ENCODE data around the gene LPA. TPM values are rescaled to one million over a fixed set of nuclear protein-coding genes. Genes with fewer than 3 reads are reported as not detected.
A peak's percentile ranks its signal among the peaks of the same experiment; 100 is the strongest.
"Not testable (repeated sequence)": the region's sequence is repeated elsewhere in the genome, so short reads cannot be mapped to it uniquely, and the experiment has no call there.

LPA gene
- polyA plus RNA-seq, 3 donors, result 0.19 to 0.21 (median 0.19) TPM

DNA sequence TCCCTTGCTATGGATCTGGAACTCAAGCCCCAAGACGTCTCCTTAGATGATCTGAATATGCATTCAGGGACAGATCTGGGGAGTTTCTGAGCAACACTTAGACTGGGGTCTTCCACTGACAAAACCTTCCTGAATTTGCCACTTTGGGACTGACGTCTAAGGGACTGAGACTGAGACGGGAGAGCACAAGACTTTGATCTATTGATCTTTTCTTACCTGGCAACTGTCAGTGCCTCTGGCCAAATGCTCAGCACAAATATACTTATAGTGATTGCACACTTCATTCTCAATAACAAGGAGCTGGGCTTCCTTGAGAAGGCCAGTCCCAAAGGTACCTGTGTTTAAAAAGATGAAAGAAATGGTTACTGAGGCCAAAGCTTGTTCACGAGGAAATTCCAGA is 131.8 kb downstream of the LPA start:
- DNase-seq (ENCODE audit: extremely low read depth in 1 of 11, low read depth in 9 of 11, low spot score in 4 of 11), result no peak

DNA sequence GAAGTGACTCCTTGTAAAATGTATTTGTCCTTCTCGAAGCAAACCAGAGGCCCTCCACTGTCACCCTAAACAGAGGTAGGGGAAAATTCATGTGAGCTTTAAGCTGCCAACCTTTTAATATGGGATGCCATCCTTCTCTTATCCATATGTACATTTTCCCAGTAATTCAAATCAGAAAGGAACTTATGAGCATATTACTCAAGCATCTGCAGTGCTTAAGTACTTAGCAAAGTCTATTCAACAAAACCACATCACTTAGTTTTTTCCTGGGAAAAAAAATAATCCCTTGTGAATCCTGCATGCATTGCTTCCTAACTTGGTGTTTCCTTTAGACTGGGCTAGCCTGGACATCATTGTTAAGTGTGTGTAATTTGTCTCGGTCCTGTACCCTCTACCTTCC is 132.2 kb downstream of the LPA start:
- no peak for DNase-seq (ENCODE audit: extremely low read depth in 1 of 11, low read depth in 9 of 11, low spot score in 4 of 11)

DNA sequence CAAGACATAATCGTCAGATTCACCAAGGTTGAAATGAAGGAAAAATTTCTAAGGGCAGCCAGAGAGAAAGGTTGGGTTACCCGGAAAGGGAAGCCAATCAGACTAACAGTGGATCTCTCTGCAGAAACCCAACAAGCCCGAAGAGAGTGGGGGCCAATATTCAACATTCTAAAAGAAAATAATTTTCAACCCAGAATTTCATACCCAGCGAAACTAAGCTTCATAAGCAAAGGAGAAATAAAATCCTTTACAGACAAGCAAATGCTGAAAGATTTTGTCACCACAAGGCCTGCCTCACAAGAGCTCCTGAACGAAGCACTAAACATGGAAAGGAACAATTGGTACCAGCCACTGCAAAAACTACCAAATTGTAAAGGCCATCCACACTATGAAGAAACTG is 134.6 kb downstream of the LPA start:
- not testable (repeated sequence) for DNase-seq (ENCODE audit: extremely low read depth in 1 of 11, low read depth in 9 of 11, low spot score in 4 of 11)

DNA sequence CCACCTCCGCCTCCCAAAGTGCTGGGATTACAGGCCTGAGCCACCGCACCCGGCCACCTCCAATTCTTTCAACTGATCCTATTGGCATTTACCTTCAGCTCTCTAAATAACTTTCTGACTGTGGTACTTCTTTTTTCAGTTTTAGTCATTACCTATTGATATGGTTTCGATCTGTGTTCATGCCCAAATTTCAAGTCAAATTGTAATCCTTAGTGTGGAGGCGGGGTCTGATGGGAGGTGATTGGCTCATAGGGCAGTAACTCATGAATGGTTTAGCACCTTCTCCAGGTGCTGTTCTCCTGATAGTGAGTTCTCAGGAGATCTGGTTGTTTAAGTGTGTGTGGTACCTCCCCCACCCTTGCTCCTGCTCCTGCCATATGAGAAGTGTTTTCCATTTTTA is 140.9 kb downstream of the LPA start:
- DNase-seq (ENCODE audit: extremely low read depth in 1 of 11, low read depth in 9 of 11, low spot score in 4 of 11), result no peak

DNA sequence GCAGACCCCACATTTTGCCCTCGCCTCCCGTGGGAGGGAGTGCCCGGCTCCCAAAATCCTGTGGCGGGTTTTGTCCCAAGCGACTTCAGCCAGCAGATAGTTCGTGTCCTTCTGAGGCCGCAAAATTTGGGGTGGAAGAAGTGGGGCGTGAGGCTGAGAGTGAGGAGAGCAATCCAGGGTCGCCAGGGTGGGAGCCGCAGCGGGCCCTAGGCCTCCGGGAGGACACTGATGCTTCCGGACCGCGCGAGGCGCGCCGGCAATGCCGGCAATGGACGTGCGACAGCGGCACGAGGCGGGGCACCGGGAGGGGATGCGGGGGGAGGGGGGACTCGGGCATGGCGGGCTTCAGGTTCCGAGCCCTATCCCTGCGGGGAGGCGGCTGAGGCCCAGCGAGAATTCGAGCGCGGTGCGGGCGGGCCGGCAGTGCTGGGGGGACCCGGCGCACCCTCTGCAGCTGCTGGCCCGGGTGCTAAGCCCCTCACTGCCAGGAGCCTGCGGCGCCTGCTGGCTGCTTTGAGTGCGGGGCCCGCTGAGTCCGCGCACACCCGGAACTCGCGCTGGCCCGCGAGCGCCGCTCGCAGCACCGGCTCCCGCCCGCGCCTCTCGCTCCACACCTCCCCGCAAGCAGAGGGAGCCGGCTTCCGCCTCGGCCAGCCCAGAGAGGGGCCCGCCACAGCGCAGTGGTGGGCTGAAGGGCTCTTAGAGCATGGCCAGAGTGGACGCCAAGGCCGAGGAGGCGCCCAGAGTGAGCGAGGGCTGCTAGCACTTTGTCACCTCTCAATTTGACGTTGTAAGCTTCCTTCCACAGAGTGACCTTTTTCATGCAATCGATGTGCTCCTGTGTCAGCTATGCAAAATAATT is 143.8 kb downstream of the LPA start:
- peak; percentile 47 to 72 (median 63) for DNase-seq (ENCODE audit: extremely low read depth in 1 of 11, low read depth in 9 of 11, low spot score in 4 of 11)

DNA sequence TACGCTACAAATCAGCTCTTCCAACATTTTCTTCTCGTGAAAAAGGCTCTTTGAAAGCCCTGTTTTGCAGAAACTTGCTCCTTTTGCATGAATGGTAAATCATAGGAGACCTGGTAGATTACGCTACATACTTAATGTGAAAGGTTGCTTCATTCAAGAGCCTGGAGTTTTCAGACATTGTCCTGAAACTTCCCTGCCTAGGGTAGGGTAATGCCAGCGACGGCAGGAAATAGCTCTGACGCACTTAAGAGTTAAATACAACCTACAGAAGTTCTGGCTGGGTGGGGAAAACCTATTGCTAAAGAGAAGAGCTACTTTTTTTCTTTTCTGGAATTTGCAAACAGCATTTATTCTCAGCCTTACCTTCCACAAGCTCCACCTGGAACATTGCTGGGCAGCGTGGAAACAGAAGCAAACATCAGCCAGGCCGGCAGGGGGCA is 144.5 kb downstream of the LPA start:
- no peak for DNase-seq (ENCODE audit: extremely low read depth in 1 of 11, low read depth in 9 of 11, low spot score in 4 of 11)

DNA sequence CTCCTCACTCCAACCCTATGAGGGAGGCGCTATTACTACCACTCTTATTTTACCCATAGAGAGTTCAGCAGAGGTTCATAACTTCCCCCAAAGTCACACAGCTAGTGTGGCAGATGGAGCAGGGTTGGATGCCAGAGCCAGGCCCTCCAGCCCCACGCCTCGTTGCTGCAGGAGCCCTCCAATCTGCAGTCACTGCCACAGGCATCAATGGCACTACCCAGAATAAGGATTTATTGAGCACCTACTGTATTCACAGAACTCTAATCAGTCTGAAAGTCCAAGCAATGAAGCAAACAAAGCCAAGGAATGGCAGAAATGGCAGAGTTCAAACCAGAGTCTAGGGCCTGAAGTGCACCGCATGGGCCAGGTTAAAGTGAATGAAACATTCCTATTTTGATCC is 144.9 kb downstream of the LPA start:
- no peak for DNase-seq (ENCODE audit: extremely low read depth in 1 of 11, low read depth in 9 of 11, low spot score in 4 of 11)

DNA sequence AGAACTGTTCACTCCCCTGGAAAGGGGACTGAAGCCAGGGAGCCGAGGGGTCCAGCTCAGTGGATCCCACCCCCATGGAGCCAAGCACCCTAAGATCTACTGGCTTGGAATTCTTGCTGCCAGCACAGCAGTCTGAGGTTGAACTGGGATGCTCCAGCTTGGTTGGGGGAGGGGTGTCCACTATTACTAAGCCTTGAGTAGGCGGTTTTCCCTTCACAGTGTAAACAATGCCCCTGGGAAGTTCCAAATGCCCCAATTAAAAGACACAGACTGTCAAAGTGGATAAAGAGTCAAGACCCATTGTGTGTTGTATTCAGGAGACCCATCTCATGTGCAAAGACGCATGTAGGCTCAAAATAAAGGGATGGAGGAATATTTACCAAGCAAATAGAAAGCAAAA is 150.2 kb downstream of the LPA start:
- DNase-seq (ENCODE audit: extremely low read depth in 1 of 11, low read depth in 9 of 11, low spot score in 4 of 11), result no peak

DNA sequence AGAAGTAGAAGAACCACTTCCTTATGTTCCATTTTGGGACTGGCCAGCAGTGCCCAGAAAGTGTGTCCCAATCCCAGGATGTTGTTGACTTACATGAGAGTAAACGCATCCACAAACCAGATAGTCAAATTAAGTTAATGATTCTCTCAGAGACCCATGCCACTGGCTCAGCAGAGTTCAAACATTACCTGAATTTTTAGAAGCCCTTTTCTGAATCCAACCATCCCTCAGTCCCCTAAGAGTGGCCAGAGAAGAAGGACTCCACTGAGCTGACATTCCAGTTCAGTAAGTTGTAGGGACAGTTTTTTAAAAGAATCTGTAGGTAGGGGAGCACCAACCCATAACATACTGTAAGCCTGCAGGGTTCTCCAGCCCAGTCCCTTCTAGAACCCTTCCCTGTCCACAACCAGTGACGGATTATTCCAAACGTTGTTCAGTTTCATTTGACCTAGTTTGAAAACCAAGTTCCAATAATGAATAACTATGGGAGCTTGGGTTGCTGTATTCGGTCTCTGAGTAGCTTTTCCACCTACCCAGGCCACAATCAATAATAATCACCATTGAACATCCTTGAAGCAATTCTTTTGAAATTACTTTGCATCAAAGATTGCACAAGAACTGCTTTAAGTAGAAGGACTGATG is 153.0 kb downstream of the LPA start:
- no peak for DNase-seq (ENCODE audit: extremely low read depth in 1 of 11, low read depth in 9 of 11, low spot score in 4 of 11)

DNA sequence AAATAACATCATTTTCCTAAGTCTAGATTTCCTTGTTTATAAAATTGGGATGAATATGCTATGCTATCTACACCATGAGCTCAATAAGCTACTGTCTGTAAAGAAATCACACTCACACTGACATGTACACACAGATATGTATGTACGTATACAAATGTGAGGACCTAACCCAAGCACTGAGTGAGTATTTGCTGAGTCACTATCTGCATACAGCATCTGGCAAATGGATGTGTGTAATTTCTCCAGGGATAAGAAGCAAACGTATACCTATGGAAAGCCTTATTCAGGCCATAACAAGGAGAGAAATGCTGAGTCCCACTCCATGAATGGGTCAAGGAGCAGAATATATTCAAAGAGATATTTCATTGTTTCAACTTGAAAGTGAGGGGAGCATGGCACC is 153.9 kb downstream of the LPA start:
- no peak for DNase-seq (ENCODE audit: extremely low read depth in 1 of 11, low read depth in 9 of 11, low spot score in 4 of 11)

DNA sequence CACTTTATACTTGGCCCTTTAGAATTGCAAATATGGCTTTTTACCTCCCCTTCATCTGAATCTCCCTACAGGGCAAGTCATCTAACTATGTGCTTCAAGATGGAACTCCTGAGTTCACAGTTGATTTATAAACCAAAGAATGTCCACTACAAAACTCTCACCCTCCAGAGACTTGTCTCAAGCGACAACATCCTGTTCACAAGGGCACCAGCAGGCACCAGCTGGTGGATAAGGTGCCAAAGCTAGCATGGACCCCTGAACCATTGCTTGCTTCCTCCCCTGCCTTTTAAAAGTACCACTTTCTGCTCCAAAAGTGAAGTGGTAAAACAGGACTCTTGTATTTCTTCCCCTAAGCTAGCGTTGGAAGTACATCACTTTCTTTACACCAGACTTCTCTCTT is 154.5 kb downstream of the LPA start:
- no peak for DNase-seq (ENCODE audit: extremely low read depth in 1 of 11, low read depth in 9 of 11, low spot score in 4 of 11)

DNA sequence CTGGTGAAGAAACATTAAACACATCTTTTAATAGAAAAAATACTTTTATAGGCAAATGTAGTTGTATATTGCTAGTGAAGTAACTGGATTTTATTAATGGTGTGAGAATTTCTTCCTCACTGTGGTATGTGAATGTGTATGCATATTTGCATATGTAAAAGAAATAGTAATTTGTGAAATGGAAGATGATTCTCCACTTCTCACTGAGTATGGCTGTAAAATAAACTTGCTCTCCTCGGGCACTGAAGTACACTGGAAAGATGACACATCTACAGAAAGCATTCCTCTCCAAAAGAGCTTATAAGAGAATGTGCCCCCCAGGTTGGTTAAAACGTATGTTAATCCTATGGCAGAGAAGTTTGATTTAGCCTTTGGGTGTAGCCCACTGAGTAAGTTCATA is 155.5 kb downstream of the LPA start:
- DNase-seq (ENCODE audit: extremely low read depth in 1 of 11, low read depth in 9 of 11, low spot score in 4 of 11), result no peak

DNA sequence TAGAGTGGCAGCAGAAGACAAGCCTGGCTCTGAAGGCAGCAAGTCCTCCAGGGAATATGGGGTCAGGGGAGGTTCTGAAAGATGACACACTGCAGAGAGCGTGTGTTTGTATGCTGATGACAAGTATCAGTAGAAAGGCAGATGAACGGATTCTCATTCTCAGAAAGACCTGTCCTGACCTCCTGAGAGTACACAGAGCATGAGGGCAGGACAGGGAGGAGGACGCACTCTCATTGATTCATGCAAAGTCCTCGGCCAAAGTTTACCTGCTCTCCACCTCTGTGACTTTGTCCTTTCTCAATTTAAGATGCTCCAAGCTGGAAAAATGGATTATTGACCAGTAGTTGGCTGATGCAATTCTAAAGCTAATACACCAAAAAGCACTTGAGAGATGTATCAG is 156.7 kb downstream of the LPA start:
- DNase-seq (ENCODE audit: extremely low read depth in 1 of 11, low read depth in 9 of 11, low spot score in 4 of 11), result no peak

DNA sequence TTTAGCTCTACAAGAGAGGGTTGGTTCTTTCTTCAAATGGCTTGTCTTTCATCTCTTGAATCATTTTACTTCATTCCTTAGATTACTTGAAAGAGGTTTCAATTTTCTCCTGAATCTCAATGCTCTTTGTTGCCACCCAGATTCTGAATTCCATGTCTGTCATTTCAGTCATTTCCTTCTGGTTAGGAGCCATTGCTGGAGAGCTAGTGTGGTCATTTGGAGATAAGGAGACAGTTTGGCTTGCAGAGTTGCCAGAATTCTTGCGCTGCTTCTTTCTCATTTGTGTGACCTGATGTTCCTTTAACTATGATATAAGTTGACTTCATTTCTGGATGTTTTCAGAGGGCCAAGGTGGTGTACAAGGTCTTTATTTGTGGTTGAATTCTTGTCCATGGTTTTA is 158.1 kb downstream of the LPA start:
- no peak for DNase-seq (ENCODE audit: extremely low read depth in 1 of 11, low read depth in 9 of 11, low spot score in 4 of 11)

DNA sequence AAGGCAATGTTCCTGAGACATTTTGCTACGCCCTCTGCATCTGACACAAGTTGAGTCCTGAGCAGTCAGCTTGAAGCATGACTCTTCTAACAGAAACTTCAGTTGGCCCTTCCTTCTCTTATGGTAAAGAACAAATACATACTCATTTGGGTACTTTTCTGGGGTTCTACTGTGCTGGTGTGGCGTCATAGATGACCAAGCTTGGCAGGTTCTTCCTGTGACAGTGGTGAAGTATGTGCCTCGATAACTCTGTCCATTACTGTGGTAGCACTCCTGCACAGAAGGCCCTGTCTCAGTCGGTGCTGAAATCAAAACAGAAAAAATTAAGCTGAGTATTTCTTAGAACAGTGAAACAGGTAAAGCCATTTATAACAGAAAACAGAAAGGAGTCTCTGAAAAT is 163.4 kb downstream of the LPA start:
- DNase-seq (ENCODE audit: extremely low read depth in 1 of 11, low read depth in 9 of 11, low spot score in 4 of 11), result no peak

DNA sequence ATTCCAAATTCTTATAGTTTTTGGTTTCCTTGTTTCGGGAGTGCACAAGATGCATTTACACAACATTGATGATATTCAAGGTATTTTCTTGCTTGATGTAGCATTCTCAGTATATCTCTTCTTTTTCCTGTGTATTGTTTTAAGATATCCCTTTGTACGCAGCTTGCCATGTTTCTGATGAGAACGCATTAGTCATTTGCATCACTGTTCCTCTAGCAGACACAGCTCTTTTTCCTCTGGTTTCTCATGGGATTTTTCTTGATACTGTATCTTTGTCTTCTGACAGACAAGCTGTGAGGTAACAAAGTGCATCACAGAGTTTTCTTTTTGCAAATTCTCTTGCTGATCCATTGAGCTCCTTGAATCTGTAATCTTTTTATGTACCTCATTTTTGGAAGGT is 169.5 kb downstream of the LPA start:
- no peak for DNase-seq (ENCODE audit: extremely low read depth in 1 of 11, low read depth in 9 of 11, low spot score in 4 of 11)

DNA sequence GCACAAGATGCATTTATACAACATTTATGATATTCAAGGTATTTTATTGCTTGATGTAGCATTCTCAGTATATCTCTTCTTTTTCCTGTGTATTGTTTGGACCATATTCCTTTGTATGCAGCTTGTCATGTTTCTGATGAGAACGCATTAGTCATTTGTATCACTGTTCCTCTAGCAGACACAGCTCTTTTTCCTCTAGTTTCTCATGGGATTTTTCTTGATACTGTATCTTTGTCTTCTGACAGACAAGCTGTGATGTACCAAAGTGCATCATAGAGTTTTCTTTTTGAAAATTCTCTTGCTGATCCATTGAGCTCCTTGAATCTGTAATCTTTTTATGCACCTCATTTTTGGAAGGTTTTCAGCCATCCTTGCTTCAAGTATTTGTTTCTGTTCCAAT is 175.0 kb downstream of the LPA start:
- DNase-seq (ENCODE audit: extremely low read depth in 1 of 11, low read depth in 9 of 11, low spot score in 4 of 11), result no peak

DNA sequence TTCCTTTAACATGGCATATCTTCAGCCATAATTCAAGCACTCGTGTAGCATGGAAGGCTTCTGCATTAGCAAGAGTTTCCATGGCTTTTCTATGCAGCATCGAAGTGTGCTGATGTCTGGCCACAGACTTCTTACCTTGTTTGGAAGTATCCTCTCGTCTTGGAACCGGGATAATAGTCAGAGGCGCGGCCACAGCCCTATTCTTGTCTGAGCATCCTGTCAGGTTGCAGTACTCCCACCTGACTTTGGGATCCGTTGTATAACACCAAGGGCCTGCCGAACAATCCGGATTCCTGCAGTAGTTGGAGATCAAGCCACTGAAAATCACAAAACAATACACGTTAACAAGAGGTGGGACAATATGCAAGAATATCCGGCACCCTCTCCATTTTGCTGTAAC is 177.0 kb downstream of the LPA start:
- no peak for DNase-seq (ENCODE audit: extremely low read depth in 1 of 11, low read depth in 9 of 11, low spot score in 4 of 11)
